Fibroblast of lung (primary cell): ENCODE data around the gene EPHB1. TPM values are rescaled to one million over a fixed set of nuclear protein-coding genes. Genes with fewer than 3 reads are reported as not detected.

Experiments used
- DNase-seq, 2 donors: peaks; one replicate each; pipeline versions ENCODE4 v3.0.0 to v3.0.0-alpha.2; 2010; ENCODE audit warnings: low read depth in 2 of 2
- H2AFZ ChIP-seq: 2 replicates; pipeline ENCODE4 v1.5.1; 2012; ENCODE audit warnings: low read length, control low read depth, inconsistent platforms
- H3K27ac ChIP-seq: 2 replicates; pipeline ENCODE4 v1.5.1; 2011; ENCODE audit warnings: low read length, control low read depth; ENCODE audit not compliant: insufficient read depth
- H3K27me3 ChIP-seq: 2 replicates; pipeline ENCODE4 v1.5.1; 2011; ENCODE audit warnings: mild to moderate bottlenecking, low read length; ENCODE audit not compliant: control insufficient read depth, insufficient read depth
- H3K36me3 ChIP-seq: 2 replicates; pipeline ENCODE4 v1.5.1; 2011; ENCODE audit warnings: low read length; ENCODE audit not compliant: control insufficient read depth, insufficient read depth
- H3K4me1 ChIP-seq: 2 replicates; pipeline ENCODE4 v1.5.1; 2011; ENCODE audit warnings: low read length; ENCODE audit not compliant: control insufficient read depth, insufficient read depth; ENCODE audit errors: extremely low read depth
- H3K4me2 ChIP-seq: 2 replicates; pipeline ENCODE4 v1.5.1; 2011; ENCODE audit warnings: low read length, control low read depth; ENCODE audit not compliant: insufficient read depth; ENCODE audit errors: extremely low read depth
- H3K4me3 ChIP-seq, 4 experiments: fragments of 200-600 bp in 1 of 4; sonication (generic) in 1 of 4; replicated peaks in 1 of 4; 2 replicates each; pipeline ENCODE4 v1.5.1; 2011 to 2016; ENCODE audit warnings: low read length in 4 of 4, low read depth in 3 of 4, mild to moderate bottlenecking in 3 of 4, control low read depth in 2 of 4, inconsistent platforms in 1 of 4, mixed read lengths in 1 of 4; ENCODE audit not compliant: insufficient read depth in 1 of 4; ENCODE audit errors: control extremely low read depth in 1 of 4
- H3K79me2 ChIP-seq: 2 replicates; pipeline ENCODE4 v1.5.1; 2012; ENCODE audit warnings: mild to moderate bottlenecking, low read length, inconsistent platforms; ENCODE audit not compliant: control insufficient read depth, insufficient read depth
- H3K9ac ChIP-seq: 2 replicates; pipeline ENCODE4 v1.5.1; 2011; ENCODE audit warnings: mild to moderate bottlenecking, low read length, control low read depth; ENCODE audit not compliant: insufficient read depth
- H3K9me3 ChIP-seq: 2 replicates; pipeline ENCODE4 v1.5.1; 2012; ENCODE audit warnings: low read depth, low read length; ENCODE audit not compliant: control insufficient read depth, insufficient read depth
- H4K20me1 ChIP-seq: 2 replicates; pipeline ENCODE4 v1.5.1; 2011; ENCODE audit warnings: low read length; ENCODE audit not compliant: control insufficient read depth, insufficient read depth; ENCODE audit errors: extremely low read depth
- CTCF ChIP-seq, 2 donors: IDR thresholded peaks in 1 of 2; conservative IDR thresholded peaks in 1 of 2; 1 replicate in 1 of 2; 2 replicates in 1 of 2; pipeline ENCODE4 v1.5.1; 2011 to 2012; ENCODE audit warnings: low read length in 2 of 2, control low read depth in 1 of 2, inconsistent platforms in 1 of 2, low read depth in 1 of 2, mild to moderate bottlenecking in 1 of 2
- EZH2 ChIP-seq: IDR thresholded peaks from 2 replicates; pipeline ENCODE4 v1.5.1; 2012; ENCODE audit warnings: low read length, control low read depth, mild to moderate bottlenecking; ENCODE audit errors: missing control alignments
- polyA plus RNA-seq, 2 donors: library from polyadenylated mRNA; depleted of rRNA in 1 of 2; stranded (reverse) in 1 of 2; unstranded in 1 of 2; fragments of >200 nt; gene quantifications; 2 replicates each; pipeline ENCODE4 v1.2.1, GENCODE V29; 2011 to 2012; ENCODE audit warnings: missing spikeins in 1 of 2
- total RNA-seq: library from RNA; depleted of rRNA; stranded (reverse); fragments of >200 nt; gene quantifications from 2 replicates; pipeline ENCODE4 v1.2.1, GENCODE V29; 2014

EPHB1 gene
- total and polyA plus RNA-seq, 2 donors (not counting 1 experiment from before 2014, with no cell fraction given) = 0.14 to 0.50 TPM

- H3K4me2 ChIP-seq = no peak overlapping the region
- no peak overlapping the region for H3K9ac ChIP-seq
- H3K4me3 ChIP-seq = no peak overlapping the region
- no peaks in the 10 kb centered on the region for H3K36me3 ChIP-seq
- no peaks in the 10 kb centered on the region for H3K27me3 ChIP-seq
- H3K79me2 ChIP-seq = no peaks in the 10 kb centered on the region
- no peak for DNase-seq
- H3K9me3 ChIP-seq = no peaks in the 10 kb centered on the region
- no peak overlapping the region for H3K27ac ChIP-seq
- H3K4me1 ChIP-seq = no peaks in the 10 kb centered on the region
- TF ChIP-seq EZH2 (no peak), CTCF (conservative IDR thresholded peaks at IDR 0.05 in 1 of 2, IDR thresholded peaks at IDR 0.05 in 1 of 2; ENCODE audit: low read depth in 1 of 2, low read length in 2 of 2) (no peak)
- H4K20me1 ChIP-seq = no peaks in the 10 kb centered on the region
- no peak overlapping the region for H2AFZ ChIP-seq
These were observed 85.4 kb downstream of the EPHB1 start for GRCh38 chr3:134880431-134880830.

- Histone ChIP-seq H3K27me3 (no peaks in the 10 kb centered on the region), H3K4me3 (no peak overlapping the region), H3K27ac (no peak overlapping the region), H4K20me1 (no peaks in the 10 kb centered on the region), H3K79me2 (no peaks in the 10 kb centered on the region), H3K9ac (no peak overlapping the region), H3K9me3 (no peaks in the 10 kb centered on the region), H2AFZ (no peak overlapping the region), H3K4me1 (no peaks in the 10 kb centered on the region), H3K36me3 (no peaks in the 10 kb centered on the region), H3K4me2 (no peak overlapping the region)
- DNase-seq = no peak
- TF ChIP-seq EZH2 (no peak), CTCF (conservative IDR thresholded peaks at IDR 0.05 in 1 of 2, IDR thresholded peaks at IDR 0.05 in 1 of 2; ENCODE audit: low read depth in 1 of 2, low read length in 2 of 2) (no peak)
These were observed 86.2 kb downstream of the EPHB1 start for GRCh38 chr3:134881305-134881704.

- Histone ChIP-seq H4K20me1 (no peaks in the 10 kb centered on the region), H3K27me3 (no peaks in the 10 kb centered on the region), H3K9ac (no peak overlapping the region), H3K4me2 (no peak overlapping the region), H3K4me3 (no peak overlapping the region), H3K36me3 (no peaks in the 10 kb centered on the region), H3K4me1 (no peaks in the 10 kb centered on the region), H2AFZ (no peak overlapping the region), H3K9me3 (no peaks in the 10 kb centered on the region), H3K79me2 (no peaks in the 10 kb centered on the region), H3K27ac (no peak overlapping the region)
- no peak for TF ChIP-seq EZH2
- TF ChIP-seq CTCF (conservative IDR thresholded peaks at IDR 0.05 in 1 of 2, IDR thresholded peaks at IDR 0.05 in 1 of 2; ENCODE audit: low read depth in 1 of 2, low read length in 2 of 2) = no peak
- peak in 1 of 2 donors; percentile 13 for DNase-seq
These were observed 88.8 kb downstream of the EPHB1 start for GRCh38 chr3:134883697-134884385.
